Stimulated activated naive CD4-positive, alpha-beta T cell treated with Interleukin-2 at 50 U/mL for 16 hours (primary cell): ENCODE data around the gene MMS22L.

Experiments
- DNase-seq: peaks from one replicate; lab custom pipeline; 2025; lab: John Stamatoyannopoulos, UW

MMS22L gene

GRCh38 chr6:97282726-97283617 lies at the start of gene MMS22L:
Gene MMS22L, minus strand, starts transcription at chr6:97283216. Its CDS starts 739 bp downstream, at chr6:97282477.
- DNase-seq = peak; percentile 90

GRCh38 chr6:97322811-97323210 lies 39.8 kb upstream of the MMS22L start:
- DNase-seq = no peak

- no peak for DNase-seq
These were observed 39.2 kb upstream of the MMS22L start for GRCh38 chr6:97322226-97322625.

GRCh38 chr6:97316978-97317377 lies 34.0 kb upstream of the MMS22L start:
- DNase-seq = no peak

- no peak for DNase-seq
These were observed 29.2 kb upstream of the MMS22L start for GRCh38 chr6:97312241-97312640.

GRCh38 chr6:97306544-97307320 lies 23.7 kb upstream of the MMS22L start:
- no peak for DNase-seq

GRCh38 chr6:97305414-97306066 lies 22.5 kb upstream of the MMS22L start:
- DNase-seq = no peak

DNA sequence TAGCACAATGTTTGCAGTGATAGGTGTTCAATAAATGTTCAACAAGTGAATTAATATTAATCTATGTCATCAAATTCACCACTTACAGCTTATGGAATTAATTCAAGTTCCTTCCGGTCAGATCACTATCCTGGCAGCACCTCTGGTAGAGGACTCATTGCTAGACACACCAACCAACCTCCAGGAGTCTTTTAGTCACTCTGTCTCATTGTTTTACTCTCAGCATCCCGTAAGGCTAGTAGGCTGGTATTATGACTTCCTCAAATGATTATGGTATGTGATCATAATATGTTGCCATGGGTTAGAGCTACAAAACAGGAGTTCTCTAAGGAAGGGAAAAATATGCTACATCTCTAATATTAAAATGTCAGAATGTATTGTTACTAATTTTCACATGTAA lies 21.7 kb upstream of the MMS22L start:
- DNase-seq = no peak

GRCh38 chr6:97294451-97294850 lies 11.4 kb upstream of the MMS22L start:
- no peak for DNase-seq

DNA sequence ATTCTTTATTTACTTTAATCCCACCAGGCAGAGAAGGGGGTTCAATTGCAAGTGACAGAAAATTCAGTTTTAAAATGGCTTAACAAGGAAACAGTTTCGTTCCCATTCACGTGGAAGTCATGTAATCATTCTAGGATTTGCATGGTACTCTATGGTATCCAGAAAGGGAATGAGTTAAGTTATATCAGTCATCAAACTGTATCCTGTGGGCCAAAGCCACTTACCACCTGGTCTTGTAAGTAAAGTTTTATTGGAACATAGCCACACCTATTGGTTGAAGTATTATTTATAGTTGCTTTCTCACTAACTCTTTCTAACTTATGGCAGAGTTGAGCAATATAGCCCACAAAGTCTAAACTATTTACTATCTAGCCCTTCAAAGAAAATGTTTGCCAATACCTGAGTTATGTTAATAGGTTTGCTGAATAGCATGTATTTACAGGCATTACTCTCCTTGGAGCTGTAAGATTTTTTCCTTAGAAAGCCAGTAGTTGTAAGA lies 10.2 kb upstream of the MMS22L start:
- no peak for DNase-seq

DNA sequence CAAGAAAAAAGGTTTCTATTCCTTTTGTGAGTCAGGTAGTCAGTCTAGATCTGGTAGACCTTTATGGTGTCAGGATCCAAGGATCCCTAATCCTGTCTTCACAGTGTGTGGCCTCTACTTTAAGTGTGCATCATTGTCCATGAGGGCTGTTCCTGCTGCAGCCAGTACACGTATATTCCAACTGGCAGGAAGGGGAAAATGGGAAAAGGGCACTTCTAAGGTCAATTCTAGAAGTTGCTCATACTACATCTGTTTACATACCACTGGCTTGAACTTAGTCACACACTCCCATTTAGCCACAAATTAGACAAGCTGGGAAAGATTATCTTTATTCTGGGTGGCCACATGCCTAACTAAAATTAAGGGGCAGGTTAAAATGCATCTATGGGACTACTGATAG lies 9.7 kb upstream of the MMS22L start:
- no peak for DNase-seq

DNA sequence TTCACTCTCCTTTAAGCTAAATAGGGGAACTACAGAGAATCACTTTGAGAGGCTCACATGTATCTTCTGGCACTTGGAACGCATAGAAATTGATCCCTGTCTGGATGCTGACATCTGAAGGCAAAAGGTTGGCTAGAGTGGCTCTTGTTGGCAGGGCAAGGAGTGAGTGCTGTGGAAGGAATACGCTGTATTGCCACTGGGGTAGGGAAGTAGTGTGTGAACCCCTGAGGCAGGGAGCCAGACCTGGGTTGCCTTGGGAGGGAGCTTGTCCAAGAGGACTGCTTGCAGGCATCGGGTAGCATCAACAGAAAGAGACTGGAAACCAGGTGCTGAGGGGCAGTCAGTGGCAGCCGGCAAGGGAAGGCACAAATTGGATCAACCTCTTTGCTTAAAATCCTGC lies 8.9 kb upstream of the MMS22L start:
- no peak for DNase-seq

DNA sequence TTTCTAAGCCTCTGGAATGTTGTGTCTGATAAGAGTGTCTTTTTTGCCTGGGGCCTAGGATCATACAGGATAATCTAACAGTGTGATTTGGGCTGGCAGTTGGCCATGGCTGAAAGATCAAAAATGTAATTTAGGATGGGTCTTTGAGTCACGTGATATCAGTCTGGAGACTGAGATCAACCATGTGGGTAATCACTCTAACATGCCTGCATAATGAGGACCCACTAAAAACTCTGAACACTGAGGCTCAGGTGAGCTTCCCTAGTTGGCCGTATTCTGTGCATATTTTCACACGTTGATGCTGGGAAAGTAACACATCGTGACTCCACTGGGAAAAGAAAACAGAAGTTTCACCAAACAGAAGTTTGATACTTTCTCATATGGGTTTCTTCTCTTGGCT lies 6.3 kb upstream of the MMS22L start:
- no peak for DNase-seq

DNA sequence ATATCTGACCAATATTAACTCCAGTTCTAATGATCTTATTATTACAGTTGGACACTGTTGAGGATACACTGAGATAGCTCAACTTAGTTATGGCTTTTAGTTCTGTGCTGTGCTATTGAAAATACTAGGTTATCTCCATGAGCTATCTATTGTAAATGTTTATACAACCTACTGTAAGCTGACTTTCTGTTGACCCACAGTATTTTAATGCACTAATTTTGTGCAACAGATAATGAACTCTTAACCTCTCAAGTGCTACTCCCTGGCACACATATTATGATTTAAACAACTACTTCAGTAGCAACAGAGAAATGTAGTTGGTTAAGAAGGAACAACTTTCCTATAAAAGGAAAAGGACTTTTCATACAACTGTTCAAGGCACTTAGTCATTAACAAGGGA lies 5.2 kb upstream of the MMS22L start:
- DNase-seq = no peak

DNA sequence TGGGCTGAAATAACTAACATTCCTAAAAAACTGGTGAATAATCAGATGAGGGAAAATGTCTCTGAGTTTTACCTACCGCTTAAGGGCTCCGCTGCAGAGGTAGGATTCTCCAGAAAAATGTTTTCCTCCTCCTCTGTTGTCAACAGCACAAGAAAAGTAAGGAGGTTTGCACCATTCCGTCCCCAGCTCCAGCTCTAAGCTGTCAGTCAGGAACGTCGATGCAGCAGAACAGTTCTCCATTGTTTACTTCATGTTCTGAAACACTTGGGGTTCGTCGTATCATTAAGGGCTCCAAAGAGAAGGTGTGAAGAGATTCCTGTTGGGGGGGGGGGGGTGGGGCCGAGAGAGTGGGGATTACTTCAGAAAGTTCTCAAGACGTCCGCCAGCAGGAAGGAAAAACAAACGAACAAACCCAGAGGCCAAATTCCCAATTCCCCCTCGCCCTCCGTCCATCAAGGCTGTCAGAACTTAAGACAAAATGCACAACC lies 734 bp downstream of the MMS22L start:
- DNase-seq = peak; percentile 22

GRCh38 chr6:97280766-97281165 lies 2.2 kb downstream of the MMS22L start:
- no peak for DNase-seq

GRCh38 chr6:97275804-97276203 lies 7.2 kb downstream of the MMS22L start:
- no peak for DNase-seq

GRCh38 chr6:97269821-97270220 lies 13.2 kb downstream of the MMS22L start:
- no peak for DNase-seq

DNA sequence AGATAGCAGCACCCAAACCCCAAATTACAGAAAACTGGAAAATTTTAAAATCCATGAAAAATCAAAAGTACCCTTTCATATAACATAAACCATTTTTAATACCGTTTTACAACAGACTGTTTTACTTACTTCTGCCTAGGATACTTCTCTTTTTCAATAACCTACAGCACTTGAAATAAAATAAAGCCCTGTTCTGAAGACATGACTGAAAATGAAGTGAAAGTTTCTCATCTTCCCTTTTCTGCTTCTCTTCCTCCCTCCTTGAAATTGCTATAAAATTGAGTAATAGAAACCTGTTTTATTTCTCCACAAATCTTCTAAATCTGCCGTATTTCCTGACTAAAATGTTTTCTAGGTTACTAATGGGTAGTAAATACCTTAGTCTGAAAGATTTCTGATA lies 20.3 kb downstream of the MMS22L start:
- no peak for DNase-seq

- DNase-seq = no peak
These were observed 36.2 kb downstream of the MMS22L start for GRCh38 chr6:97246842-97247241.

DNA sequence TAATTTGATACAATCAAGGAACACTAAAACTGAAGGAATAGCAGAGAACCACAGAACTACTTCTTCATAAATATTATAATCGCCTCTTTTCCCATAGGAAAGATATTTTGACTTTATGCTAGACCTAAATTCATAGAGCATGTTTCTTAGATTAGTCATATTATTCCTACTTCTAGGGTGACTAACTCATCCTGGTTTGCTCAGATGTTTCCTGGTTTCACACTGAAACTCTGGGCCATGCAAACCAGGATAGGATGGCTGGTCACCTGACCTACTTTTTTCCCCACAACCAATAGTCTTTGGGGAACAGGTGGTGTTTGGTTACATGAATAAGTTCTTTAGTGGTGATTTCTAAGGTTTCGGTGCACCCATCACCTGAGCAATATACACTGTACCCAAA lies 42.8 kb downstream of the MMS22L start:
- DNase-seq = no peak

DNA sequence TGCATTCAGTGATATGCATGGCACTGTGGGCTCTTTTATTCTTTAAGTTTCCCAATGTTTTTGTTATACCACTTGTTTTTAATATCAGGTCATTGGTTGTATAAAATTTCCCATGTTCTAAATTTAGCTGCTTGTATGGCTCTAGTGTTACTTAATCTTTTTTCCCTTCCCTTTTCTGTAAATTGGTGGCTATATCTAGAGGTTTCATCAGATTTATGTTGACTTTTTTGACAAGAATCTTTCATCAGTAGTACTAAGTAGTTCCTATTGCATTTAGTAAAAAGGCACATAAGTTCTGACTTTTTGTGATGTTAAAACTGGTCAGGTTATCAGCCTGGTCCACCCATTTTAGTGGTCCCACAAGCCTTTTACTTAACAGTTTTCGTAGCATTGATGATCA lies 51.1 kb downstream of the MMS22L start:
- no peak for DNase-seq
